NCI-H82 (cell line): ENCODE measurements around the gene EML3.
"Not testable (repeated sequence)": the region's sequence is repeated elsewhere in the genome, so short reads cannot be mapped to it uniquely, and the experiment has no call there.

ENCODE experiments used
- DNase-seq: peaks from one replicate; lab custom pipeline; 2025; lab: John Stamatoyannopoulos, UW

The EML3 gene

GRCh38 chr11:62616957-62617356, 4.4 kb upstream of the EML3 start:
- DNase-seq = not testable (repeated sequence)

- DNase-seq = no peak
These were observed 2.9 kb upstream of the EML3 start for GRCh38 chr11:62615521-62615920.

GRCh38 chr11:62614275-62614674, 1.7 kb upstream of the EML3 start:
- DNase-seq = no peak

GRCh38 chr11:62613291-62613778, 760 bp upstream of the EML3 start:
- DNase-seq = no peak

GRCh38 chr11:62611705-62612365, 740 bp downstream of the EML3 start:
- DNase-seq = peak; percentile 68

- DNase-seq = no peak
These were observed 1.5 kb downstream of the EML3 start for GRCh38 chr11:62610814-62611704.

- DNase-seq = no peak
These were observed 2.2 kb downstream of the EML3 start for GRCh38 chr11:62610403-62610802.

GRCh38 chr11:62608776-62609175, 3.8 kb downstream of the EML3 start:
- DNase-seq = no peak

- peak; percentile 19 for DNase-seq
These were observed 4.9 kb downstream of the EML3 start for GRCh38 chr11:62607714-62608113.

- DNase-seq = no peak
These were observed 6.7 kb downstream of the EML3 start for GRCh38 chr11:62605902-62606301.

- DNase-seq = no peak
These were observed 7.1 kb downstream of the EML3 start for GRCh38 chr11:62605467-62605866.

- DNase-seq = peak; percentile 39
These were observed 8.0 kb downstream of the EML3 start for GRCh38 chr11:62604460-62605120.

- no peak for DNase-seq
These were observed 8.7 kb downstream of the EML3 start for GRCh38 chr11:62603776-62604299.

- no peak for DNase-seq
These were observed 9.5 kb downstream of the EML3 start for GRCh38 chr11:62603072-62603408.

GRCh38 chr11:62602141-62603071, 10.2 kb downstream of the EML3 start:
- peak; percentile 91 for DNase-seq

GRCh38 chr11:62601372-62602140, 11.0 kb downstream of the EML3 start, which contains the start of gene MTA2:
MTA2 (minus strand) TSS chr11:62601865; CDS start chr11:62601450, 415 bp downstream.
- DNase-seq = peak; percentile 98

GRCh38 chr11:62601122-62601371, 11.5 kb downstream of the EML3 start:
- peak; percentile 49 for DNase-seq

GRCh38 chr11:62600367-62601121, 12.0 kb downstream of the EML3 start:
- peak; percentile 23 for DNase-seq

- no peak for DNase-seq
These were observed 12.7 kb downstream of the EML3 start for GRCh38 chr11:62599901-62600300.
